ENCODE measurements around the gene RITA1.

Gene RITA1

DNA sequence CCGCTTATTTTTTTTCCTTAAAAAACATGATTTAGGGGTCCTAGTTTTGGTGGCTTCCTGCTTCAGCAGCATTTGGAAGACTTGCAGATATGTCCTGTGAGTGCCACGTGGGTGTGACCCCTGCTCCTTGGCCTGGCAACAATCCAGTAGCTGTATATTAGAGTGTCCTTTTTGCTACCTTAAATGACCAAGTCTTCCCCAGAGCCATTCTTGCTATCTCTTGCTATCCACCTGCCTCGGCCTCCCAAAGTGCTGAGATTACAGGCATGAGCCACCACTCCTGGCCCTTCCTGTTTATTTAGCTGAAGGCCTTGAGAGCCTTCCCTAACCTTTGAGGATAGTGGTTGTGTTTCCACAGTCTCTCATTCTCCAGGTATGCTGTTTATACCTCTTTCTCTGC lies 52.8 kb downstream of the RITA1 start:
- Histone ChIP-seq H3K27me3 (replicated peaks; ENCODE audit: control insufficient read depth, insufficient read depth, low read length) (no peaks in the 10 kb centered on the region), H3K4me3 (replicated peaks; ENCODE audit: low read depth, low read length) (no peak overlapping the region), H3K36me3 (ENCODE audit: control insufficient read depth, insufficient read depth, low read length) (peaks cover 28% of the 10 kb centered on the region)
- TF ChIP-seq, protein P1, sequence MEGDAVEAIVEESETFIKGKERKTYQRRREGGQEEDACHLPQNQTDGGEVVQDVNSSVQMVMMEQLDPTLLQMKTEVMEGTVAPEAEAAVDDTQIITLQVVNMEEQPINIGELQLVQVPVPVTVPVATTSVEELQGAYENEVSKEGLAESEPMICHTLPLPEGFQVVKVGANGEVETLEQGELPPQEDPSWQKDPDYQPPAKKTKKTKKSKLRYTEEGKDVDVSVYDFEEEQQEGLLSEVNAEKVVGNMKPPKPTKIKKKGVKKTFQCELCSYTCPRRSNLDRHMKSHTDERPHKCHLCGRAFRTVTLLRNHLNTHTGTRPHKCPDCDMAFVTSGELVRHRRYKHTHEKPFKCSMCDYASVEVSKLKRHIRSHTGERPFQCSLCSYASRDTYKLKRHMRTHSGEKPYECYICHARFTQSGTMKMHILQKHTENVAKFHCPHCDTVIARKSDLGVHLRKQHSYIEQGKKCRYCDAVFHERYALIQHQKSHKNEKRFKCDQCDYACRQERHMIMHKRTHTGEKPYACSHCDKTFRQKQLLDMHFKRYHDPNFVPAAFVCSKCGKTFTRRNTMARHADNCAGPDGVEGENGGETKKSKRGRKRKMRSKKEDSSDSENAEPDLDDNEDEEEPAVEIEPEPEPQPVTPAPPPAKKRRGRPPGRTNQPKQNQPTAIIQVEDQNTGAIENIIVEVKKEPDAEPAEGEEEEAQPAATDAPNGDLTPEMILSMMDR (IDR thresholded peaks at IDR 0.05; ENCODE audit: insufficient read depth, low read length, poor library complexity, severe bottlenecking) = no peak
- no peak for DNase-seq (ENCODE audit: extremely low read depth, insufficient read length)

DNA sequence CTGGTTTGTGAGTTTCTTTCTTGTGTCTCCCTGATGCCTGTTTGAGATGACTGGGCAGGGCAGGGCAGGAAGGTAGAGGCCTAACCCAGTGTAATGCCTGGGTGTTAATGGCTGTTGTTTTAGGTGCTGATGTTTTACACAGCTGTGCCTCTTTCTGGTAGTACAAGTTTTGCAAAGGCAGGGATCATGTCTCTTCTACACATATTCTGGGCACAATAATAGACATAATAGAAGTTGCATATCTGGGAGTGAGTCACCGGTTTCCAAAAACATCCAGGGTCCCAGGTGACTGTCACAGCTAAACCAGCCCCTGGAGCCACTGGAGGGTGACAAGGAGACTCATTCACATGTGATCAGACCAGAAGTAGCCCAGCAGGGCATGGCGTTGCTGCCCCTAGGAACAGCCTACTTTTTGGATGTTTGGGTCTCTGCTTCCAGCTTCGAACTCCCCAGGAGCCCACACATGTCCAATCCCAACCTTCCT lies 53.8 kb downstream of the RITA1 start:
- TF ChIP-seq, protein P1 (IDR thresholded peaks at IDR 0.05; ENCODE audit: insufficient read depth, low read length, poor library complexity, severe bottlenecking) = no peak
- no peak for DNase-seq (ENCODE audit: extremely low read depth, insufficient read length)
- Histone ChIP-seq H3K27me3 (replicated peaks; ENCODE audit: control insufficient read depth, insufficient read depth, low read length) (no peaks in the 10 kb centered on the region), H3K4me3 (replicated peaks; ENCODE audit: low read depth, low read length) (no peak overlapping the region), H3K36me3 (ENCODE audit: control insufficient read depth, insufficient read depth, low read length) (peaks cover 24% of the 10 kb centered on the region)

DNA sequence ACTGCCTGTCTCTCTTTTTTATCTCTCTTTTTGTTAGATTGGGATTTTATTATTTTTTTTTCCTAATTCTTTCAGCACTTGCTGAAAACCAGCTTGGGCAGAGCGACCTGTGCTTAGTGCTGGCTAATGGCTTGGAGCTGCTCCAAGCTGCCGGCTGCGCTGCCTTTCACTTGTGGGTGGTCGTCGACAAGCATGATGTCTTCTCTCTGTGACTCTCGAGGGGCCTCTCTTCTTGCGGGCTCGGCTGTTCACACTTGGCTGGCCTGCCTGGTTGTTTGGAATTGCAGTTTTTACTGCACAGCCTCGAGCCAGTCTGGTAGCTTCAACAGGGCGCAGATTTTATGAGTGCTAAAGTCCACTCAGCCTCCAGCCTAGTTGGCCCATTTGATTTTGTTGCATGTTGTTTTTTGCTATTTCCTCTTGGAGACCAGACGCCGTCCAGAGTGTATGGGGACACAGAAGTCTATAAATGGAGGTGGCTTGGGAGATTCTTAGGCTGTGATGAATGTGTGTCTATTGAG lies 54.4 kb downstream of the RITA1 start:
- no peaks in the 10 kb centered on the region for H3K27me3 ChIP-seq (replicated peaks; ENCODE audit: control insufficient read depth, insufficient read depth, low read length)
- H3K36me3 ChIP-seq (ENCODE audit: control insufficient read depth, insufficient read depth, low read length) = peaks cover 24% of the 10 kb centered on the region
- no peak for DNase-seq (ENCODE audit: extremely low read depth, insufficient read length)
- H3K4me3 ChIP-seq (replicated peaks; ENCODE audit: low read depth, low read length) = no peak overlapping the region
- TF ChIP-seq, protein P1 (IDR thresholded peaks at IDR 0.05; ENCODE audit: insufficient read depth, low read length, poor library complexity, severe bottlenecking) = no peak

DNA sequence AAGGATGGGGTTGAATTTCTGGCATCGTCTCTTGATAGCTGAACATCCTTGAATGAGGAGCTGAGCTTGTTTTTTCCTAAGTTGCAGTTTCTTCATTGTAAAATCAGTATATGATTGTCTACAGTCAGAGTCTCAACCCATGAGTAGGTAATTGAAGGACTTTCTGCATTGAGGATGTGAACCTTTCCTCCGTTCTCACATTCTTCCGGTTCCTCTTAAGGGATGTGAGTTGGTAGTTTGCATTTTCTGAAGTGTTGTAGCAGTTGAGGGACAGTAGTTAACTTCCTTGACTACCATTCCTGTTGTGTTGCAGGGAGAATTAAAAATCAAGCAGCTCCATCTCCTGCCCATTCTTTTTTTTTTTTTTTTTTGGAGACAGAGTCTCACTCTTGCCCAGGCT lies 54.9 kb downstream of the RITA1 start:
- no peaks in the 10 kb centered on the region for H3K27me3 ChIP-seq (replicated peaks; ENCODE audit: control insufficient read depth, insufficient read depth, low read length)
- no peak for DNase-seq (ENCODE audit: extremely low read depth, insufficient read length)
- TF ChIP-seq, protein P1 (IDR thresholded peaks at IDR 0.05; ENCODE audit: insufficient read depth, low read length, poor library complexity, severe bottlenecking) = no peak
- no peak overlapping the region for H3K4me3 ChIP-seq (replicated peaks; ENCODE audit: low read depth, low read length)
- H3K36me3 ChIP-seq (ENCODE audit: control insufficient read depth, insufficient read depth, low read length) = peaks cover 22% of the 10 kb centered on the region

DNA sequence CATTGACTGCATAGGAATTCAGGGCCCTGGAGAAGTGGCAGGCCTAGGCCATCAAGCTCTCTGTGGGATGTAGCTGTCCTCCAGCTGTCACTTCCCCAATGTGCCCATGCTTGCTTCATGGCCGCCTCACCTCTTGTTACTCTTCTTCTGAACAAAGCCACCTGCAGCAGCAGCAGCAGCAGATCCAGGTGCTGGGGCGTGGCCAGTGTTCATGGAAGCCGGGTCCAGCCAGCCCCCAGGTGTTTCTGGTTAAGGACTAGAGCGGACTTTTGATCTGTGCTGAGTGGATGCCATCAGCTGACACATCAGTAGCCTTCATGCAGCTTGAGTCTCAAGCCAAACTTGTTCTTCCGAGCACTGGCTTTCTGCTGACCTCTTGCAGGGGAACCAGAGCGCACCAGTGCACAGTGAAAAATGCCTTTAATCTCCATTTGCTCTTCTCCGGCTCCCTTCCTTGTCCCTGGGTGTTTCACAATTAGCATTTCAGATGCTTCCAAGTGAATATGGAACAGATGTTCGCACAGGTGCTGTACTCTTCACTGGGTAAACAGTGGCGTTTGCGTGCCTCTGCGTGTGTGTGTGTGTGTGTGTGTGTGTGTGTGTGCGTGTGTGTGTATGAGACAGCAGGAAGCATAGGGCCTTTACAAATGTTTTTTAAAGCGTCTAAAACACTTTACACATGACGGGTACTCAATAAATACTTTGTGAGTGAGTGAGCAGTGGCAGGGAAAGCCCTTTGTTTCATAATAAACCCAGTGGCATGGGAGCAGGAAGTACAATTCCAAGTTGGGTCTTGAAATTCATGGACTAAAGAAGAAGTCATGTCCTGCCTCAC lies 55.9 kb downstream of the RITA1 start:
- peaks cover 23% of the 10 kb centered on the region for H3K36me3 ChIP-seq (ENCODE audit: control insufficient read depth, insufficient read depth, low read length)
- TF ChIP-seq, protein P1 (IDR thresholded peaks at IDR 0.05; ENCODE audit: insufficient read depth, low read length, poor library complexity, severe bottlenecking) = no peak
- no peak overlapping the region for H3K4me3 ChIP-seq (replicated peaks; ENCODE audit: low read depth, low read length)
- no peak for DNase-seq (ENCODE audit: extremely low read depth, insufficient read length)
- H3K27me3 ChIP-seq (replicated peaks; ENCODE audit: control insufficient read depth, insufficient read depth, low read length) = no peaks in the 10 kb centered on the region

All from GM06990 (cell line).